ENCODE data around the gene LIM2.

DNA sequence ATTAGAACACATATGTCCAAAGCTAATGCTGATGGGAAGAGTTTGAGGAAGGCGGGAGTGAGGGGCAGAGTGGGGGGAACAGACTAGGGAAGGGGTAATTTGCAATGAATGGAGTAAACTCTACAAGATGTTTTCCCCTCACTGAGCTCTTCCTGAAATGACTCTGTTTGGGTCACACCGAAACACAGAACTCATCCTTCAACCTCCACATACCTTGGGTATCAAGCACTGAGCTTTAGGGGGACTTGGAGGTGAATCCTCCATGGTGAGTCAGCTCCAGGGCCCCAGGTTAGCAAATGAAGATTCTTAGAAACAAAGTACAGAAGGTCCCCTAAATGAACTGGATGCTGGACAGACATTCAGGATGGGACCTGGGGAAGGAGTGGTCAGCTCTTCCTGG is 30.9 kb upstream of the LIM2 start:
- TF ChIP-seq, protein P1, sequence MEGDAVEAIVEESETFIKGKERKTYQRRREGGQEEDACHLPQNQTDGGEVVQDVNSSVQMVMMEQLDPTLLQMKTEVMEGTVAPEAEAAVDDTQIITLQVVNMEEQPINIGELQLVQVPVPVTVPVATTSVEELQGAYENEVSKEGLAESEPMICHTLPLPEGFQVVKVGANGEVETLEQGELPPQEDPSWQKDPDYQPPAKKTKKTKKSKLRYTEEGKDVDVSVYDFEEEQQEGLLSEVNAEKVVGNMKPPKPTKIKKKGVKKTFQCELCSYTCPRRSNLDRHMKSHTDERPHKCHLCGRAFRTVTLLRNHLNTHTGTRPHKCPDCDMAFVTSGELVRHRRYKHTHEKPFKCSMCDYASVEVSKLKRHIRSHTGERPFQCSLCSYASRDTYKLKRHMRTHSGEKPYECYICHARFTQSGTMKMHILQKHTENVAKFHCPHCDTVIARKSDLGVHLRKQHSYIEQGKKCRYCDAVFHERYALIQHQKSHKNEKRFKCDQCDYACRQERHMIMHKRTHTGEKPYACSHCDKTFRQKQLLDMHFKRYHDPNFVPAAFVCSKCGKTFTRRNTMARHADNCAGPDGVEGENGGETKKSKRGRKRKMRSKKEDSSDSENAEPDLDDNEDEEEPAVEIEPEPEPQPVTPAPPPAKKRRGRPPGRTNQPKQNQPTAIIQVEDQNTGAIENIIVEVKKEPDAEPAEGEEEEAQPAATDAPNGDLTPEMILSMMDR (IDR thresholded peaks at IDR 0.05): no peak
- TF ChIP-seq POLR2A (IDR thresholded peaks at IDR 0.05): no peak

All from body of pancreas (tissue), 4 donors.